B cell (primary cell): ENCODE measurements around the gene SYNPO. TPM values are rescaled to one million over a fixed set of nuclear protein-coding genes. Genes with fewer than 3 reads are reported as not detected.

ENCODE experiments used
- ATAC-seq: fragments of 200-7000 bp; cut with Tn5 transposase; one replicate; pipeline ENCODE4 v1.10.0; 2021; ENCODE audit warnings: low read depth, mild to moderate bottlenecking, moderate number of reproducible peaks, moderate library complexity
- CTCF ChIA-PET: fragments of 350-600 bp; sonication (Branson Sonifier 250); formaldehyde crosslinking; loops from one replicate; lab custom pipeline; 2021; ENCODE audit warnings: antibody characterized with exemption, inconsistent platforms; lab: Charles Lee
- POLR2A ChIA-PET: fragments of 350-600 bp; sonication (Branson Sonifier 250); formaldehyde crosslinking; loops from one replicate; lab custom pipeline; 2021; ENCODE audit warnings: antibody characterized with exemption; lab: Charles Lee
- DNase-seq: peaks from one replicate; pipeline ENCODE4 v3.0.0; 2013
- H2AFZ ChIP-seq: 2 replicates; pipeline ENCODE4 v1.6.1; 2012; ENCODE audit warnings: mild to moderate bottlenecking, low read depth, low read length; ENCODE audit not compliant: insufficient read depth, poor library complexity, severe bottlenecking
- H3K27ac ChIP-seq, 2 donors: 1 replicate in 1 of 2; 2 replicates in 1 of 2; pipeline ENCODE4 v1.5.1; 2012 to 2013; ENCODE audit warnings: low read length in 2 of 2, mild to moderate bottlenecking in 2 of 2, moderate library complexity in 1 of 2
- H3K27me3 ChIP-seq, 4 experiments: fragments of 200-600 bp in 1 of 4; sonication (generic) in 1 of 4; replicated peaks in 1 of 4; 1 replicate in 2 of 4; 2 replicates in 2 of 4; pipeline versions ENCODE4 v1.6.1 to v1.7.0; 2013 to 2016; ENCODE audit warnings: low read length in 3 of 4, mild to moderate bottlenecking in 2 of 4, mixed read lengths in 1 of 4, moderate library complexity in 1 of 4; ENCODE audit not compliant: insufficient read depth in 4 of 4, control insufficient read depth in 3 of 4; ENCODE audit errors: control extremely low read depth in 1 of 4
- H3K36me3 ChIP-seq, 2 experiments: replicated peaks in 1 of 2; 1 replicate in 1 of 2; 2 replicates in 1 of 2; pipeline versions ENCODE4 v1.6.1 to v1.7.1; 2013; ENCODE audit warnings: low read length in 1 of 2; ENCODE audit not compliant: insufficient read depth in 2 of 2, control insufficient read depth in 1 of 2; ENCODE audit errors: control extremely low read depth in 1 of 2, extremely low read depth in 1 of 2
- H3K4me1 ChIP-seq, 2 donors: fragments of 200-600 bp in 1 of 2; sonication (generic) in 1 of 2; 1 replicate in 1 of 2; 2 replicates in 1 of 2; pipeline versions ENCODE4 v1.5.1 to v1.6.1; 2013 to 2017; ENCODE audit warnings: low read length in 2 of 2; ENCODE audit not compliant: control insufficient read depth in 2 of 2, insufficient read depth in 2 of 2
- H3K4me2 ChIP-seq: replicated peaks from 2 replicates; pipeline ENCODE3; 2012; ENCODE audit warnings: mild to moderate bottlenecking, low read depth, low read length; ENCODE audit not compliant: poor library complexity, severe bottlenecking
- H3K4me3 ChIP-seq, 5 experiments: fragments of 200-600 bp in 1 of 5; sonication (generic) in 1 of 5; 1 replicate in 3 of 5; 2 replicates in 2 of 5; pipeline versions ENCODE4 v1.5.1 to v1.7.0; 2011 to 2016; ENCODE audit warnings: low read length in 4 of 5, mild to moderate bottlenecking in 4 of 5, low read depth in 2 of 5, control low read depth in 1 of 5, moderate library complexity in 1 of 5; ENCODE audit not compliant: insufficient read depth in 1 of 5; ENCODE audit errors: control extremely low read depth in 1 of 5, extremely low read depth in 1 of 5
- H3K79me2 ChIP-seq: fragments of 200-600 bp; sonication (generic); one replicate; pipeline ENCODE4 v1.6.0; 2016; ENCODE audit warnings: low read length; ENCODE audit not compliant: control insufficient read depth, insufficient read depth
- H3K9ac ChIP-seq: fragments of 200-600 bp; sonication (generic); 2 replicates; pipeline ENCODE4 v1.6.1; 2017; ENCODE audit warnings: mild to moderate bottlenecking, low read length, moderate library complexity
- H3K9me3 ChIP-seq, 3 donors: one replicate each; pipeline versions ENCODE4 v1.6.1 to v1.7.1; 2013; ENCODE audit warnings: low read length in 2 of 3; ENCODE audit not compliant: control insufficient read depth in 2 of 3, insufficient read depth in 1 of 3; ENCODE audit errors: control extremely low read depth in 1 of 3
- H4K20me1 ChIP-seq: 2 replicates; pipeline ENCODE4 v1.6.0; 2012; ENCODE audit warnings: mild to moderate bottlenecking, low read length; ENCODE audit not compliant: insufficient read depth, control insufficient read depth, poor library complexity, severe bottlenecking
- H3K27ac Mint-ChIP-seq: one replicate; pipeline ENCODE4 v1.8.0; 2021; ENCODE audit warnings: mixed read lengths
- H3K27me3 Mint-ChIP-seq: one replicate; pipeline ENCODE4 v1.8.0; 2021; ENCODE audit warnings: mixed read lengths
- H3K4me1 Mint-ChIP-seq: one replicate; pipeline ENCODE4 v1.8.0; 2021; ENCODE audit warnings: mixed read lengths
- H3K4me3 Mint-ChIP-seq: one replicate; pipeline ENCODE4 v1.8.0; 2021; ENCODE audit warnings: mixed read lengths
- H3K9me3 Mint-ChIP-seq: one replicate; pipeline ENCODE4 v1.8.0; 2022; ENCODE audit warnings: mixed read lengths; ENCODE audit not compliant: insufficient read depth
- CTCF ChIP-seq: fragments of 200-600 bp; IDR thresholded peaks from one replicate; pipeline ENCODE4 v1.8.0; 2022; ENCODE audit warnings: antibody characterized with exemption, mild to moderate bottlenecking
- EZH2 ChIP-seq: IDR thresholded peaks from 2 replicates; pipeline ENCODE4 v1.6.1; 2012; ENCODE audit warnings: borderline replicate concordance, low read depth, mild to moderate bottlenecking, moderate library complexity, low read length; ENCODE audit not compliant: insufficient read depth, poor library complexity, severe bottlenecking
- WGBS: methylation state at CpG from one replicate; pipeline ENCODE4 v1.1.5; 2013; ENCODE audit warnings: missing lambda C conversion rate; ENCODE audit not compliant: insufficient coverage; 5-methylcytosine and 5-hydroxymethylcytosine counted together
- intact Hi-C: fragments of 100-400 bp; cut with micrococcal nuclease; formaldehyde crosslinking; loops from one replicate; pipeline ENCODE4 v1.10.0; 2022
- polyA plus RNA-seq: library from polyadenylated mRNA; depleted of rRNA; stranded (reverse); fragments of >200 nt; gene quantifications from 2 replicates; pipeline ENCODE4 v1.2.3, GENCODE V29; 2012
- total RNA-seq, 2 donors: library from RNA; stranded (reverse); fragments of 120-200 nt in 1 of 2; gene quantifications; 1 replicate in 1 of 2; 2 replicates in 1 of 2; pipeline versions ENCODE4 v1.2.3 to v1.2.4, GENCODE V29; 2013 to 2022

The SYNPO gene
- total and polyA plus RNA-seq, 2 donors (not counting 1 experiment from before 2014, with no cell fraction given): 13.2 to 16.8 TPM

GRCh38 chr5:150692276-150692675 is 51.8 kb downstream of the SYNPO start:
- Histone ChIP-seq H3K79me2 (no peaks in the 10 kb centered on the region), H3K4me2 (no peak overlapping the region), H3K27ac (no peak overlapping the region), H3K9me3 (no peaks in the 10 kb centered on the region), H3K4me3 (no peak overlapping the region), H3K27me3 (no peaks in the 10 kb centered on the region), H3K9ac (no peak overlapping the region), H3K4me1 (no peaks in the 10 kb centered on the region), H4K20me1 (no peaks in the 10 kb centered on the region), H3K36me3 (peaks cover 0 to 75% of the 10 kb centered on the region in 2 experiments), H2AFZ (no peak overlapping the region)
- no peak for TF ChIP-seq CTCF
- ATAC-seq (no peak), DNase-seq (no peak)
- intact Hi-C loops: no loop called here
- ChIA-PET CTCF (no interaction called here), POLR2A (no interaction called here)
- Mint-ChIP-seq H3K27me3 (no peaks in the 10 kb centered on the region), H3K4me3 (no peak overlapping the region), H3K4me1 (no peaks in the 10 kb centered on the region), H3K27ac (no peak overlapping the region), H3K9me3 (no peaks in the 10 kb centered on the region)
- no CpG with 5 or more reads among the region's 3 CpGs for WGBS

GRCh38 chr5:150694612-150695011 is 54.2 kb downstream of the SYNPO start:
- Histone ChIP-seq H3K79me2 (peaks cover 7% of the 10 kb centered on the region), H3K4me3 (no peak overlapping the region), H4K20me1 (no peaks in the 10 kb centered on the region), H3K9me3 (no peaks in the 10 kb centered on the region), H3K27ac (no peak overlapping the region), H2AFZ (no peak overlapping the region), H3K4me2 (no peak overlapping the region), H3K9ac (no peak overlapping the region), H3K36me3 (peaks cover 2 to 89% of the 10 kb centered on the region in 2 experiments), H3K4me1 (peaks cover 5 to 6% of the 10 kb centered on the region in 2 donors), H3K27me3 (no peaks in the 10 kb centered on the region)
- ChIA-PET CTCF (interaction anchor here (1.0 to 1.7 kb wide), 3 partner anchors 10 to 235 kb away, joined by 3 to 5 read pairs (median 3); no protein-coding TSS in a partner anchor), POLR2A (no interaction called here)
- intact Hi-C loops: no loop called here
- no peak for TF ChIP-seq CTCF
- TF ChIP-seq EZH2: no peak
- H3K4me1 Mint-ChIP-seq: peaks cover 4% of the 10 kb centered on the region
- no peak overlapping the region for H3K4me3 Mint-ChIP-seq
- WGBS: no CpG with 5 or more reads among the region's 3 CpGs
- no peaks in the 10 kb centered on the region for H3K9me3 Mint-ChIP-seq
- H3K27ac Mint-ChIP-seq: no peak overlapping the region
- H3K27me3 Mint-ChIP-seq: no peaks in the 10 kb centered on the region
- DNase-seq (no peak), ATAC-seq (no peak)
